Coronary artery (tissue), 2 donors: ENCODE results near the gene KDM2A.

Experiments used
- DNase-seq: peaks from one replicate; pipeline ENCODE4 v3.0.0-alpha.2; 2017; ENCODE audit warnings: low spot score
- H3K27ac ChIP-seq, 2 donors: fragments of 200-600 bp; sonication (generic); one replicate each; pipeline ENCODE4 v1.5.1; 2016 to 2019
- H3K4me3 ChIP-seq: fragments of 200-600 bp; sonication (generic); 2 replicates; pipeline ENCODE4 v1.5.1; 2016; ENCODE audit warnings: mild to moderate bottlenecking, moderate library complexity
- TF ChIP-seq, protein P1 (sequence below): fragments of 200-600 bp; sonication (generic); IDR thresholded peaks from one replicate; pipeline ENCODE4 v1.5.1; 2019; ENCODE audit warnings: antibody characterized with exemption

KDM2A gene

DNA sequence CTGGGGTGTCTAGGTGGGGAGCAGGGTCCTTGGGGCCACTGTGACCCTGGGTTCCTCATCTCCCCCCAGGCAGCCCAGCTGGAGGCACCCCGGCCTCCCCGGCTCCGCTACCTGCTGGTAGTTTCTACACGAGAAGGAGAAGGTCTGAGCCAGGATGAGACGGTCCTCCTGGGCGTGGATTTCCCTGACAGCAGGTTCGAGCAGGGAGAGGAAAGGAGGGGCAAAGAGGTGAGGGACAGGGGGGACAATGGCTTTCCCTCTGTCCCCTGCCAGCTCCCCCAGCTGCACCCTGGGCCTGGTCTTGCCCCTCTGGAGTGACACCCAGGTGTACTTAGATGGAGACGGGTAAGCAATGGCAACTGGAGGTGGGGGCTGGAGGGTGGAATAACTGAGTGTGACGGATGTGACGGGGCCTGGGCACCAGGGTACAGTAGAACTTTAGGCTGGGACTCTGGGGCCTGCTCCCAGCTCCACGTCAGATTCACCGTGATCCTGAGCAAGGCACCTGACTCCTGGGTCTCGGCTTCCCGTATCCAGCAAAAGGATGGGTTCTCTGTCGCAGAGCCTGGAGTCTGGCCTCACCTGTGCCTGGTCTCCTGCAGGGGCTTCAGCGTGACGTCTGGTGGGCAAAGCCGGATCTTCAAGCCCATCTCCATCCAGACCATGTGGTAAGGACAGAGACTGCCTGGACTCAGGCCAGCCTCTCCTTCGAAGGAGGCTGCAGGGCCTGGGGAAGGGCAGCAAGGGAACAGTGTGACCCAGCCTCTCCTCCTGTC lies 187.9 kb downstream of the KDM2A start:
- H3K27ac ChIP-seq, result no peak overlapping the region
- DNase-seq, result peak; percentile 71
- H3K4me3 ChIP-seq, result no peak overlapping the region
- TF ChIP-seq, protein P1, sequence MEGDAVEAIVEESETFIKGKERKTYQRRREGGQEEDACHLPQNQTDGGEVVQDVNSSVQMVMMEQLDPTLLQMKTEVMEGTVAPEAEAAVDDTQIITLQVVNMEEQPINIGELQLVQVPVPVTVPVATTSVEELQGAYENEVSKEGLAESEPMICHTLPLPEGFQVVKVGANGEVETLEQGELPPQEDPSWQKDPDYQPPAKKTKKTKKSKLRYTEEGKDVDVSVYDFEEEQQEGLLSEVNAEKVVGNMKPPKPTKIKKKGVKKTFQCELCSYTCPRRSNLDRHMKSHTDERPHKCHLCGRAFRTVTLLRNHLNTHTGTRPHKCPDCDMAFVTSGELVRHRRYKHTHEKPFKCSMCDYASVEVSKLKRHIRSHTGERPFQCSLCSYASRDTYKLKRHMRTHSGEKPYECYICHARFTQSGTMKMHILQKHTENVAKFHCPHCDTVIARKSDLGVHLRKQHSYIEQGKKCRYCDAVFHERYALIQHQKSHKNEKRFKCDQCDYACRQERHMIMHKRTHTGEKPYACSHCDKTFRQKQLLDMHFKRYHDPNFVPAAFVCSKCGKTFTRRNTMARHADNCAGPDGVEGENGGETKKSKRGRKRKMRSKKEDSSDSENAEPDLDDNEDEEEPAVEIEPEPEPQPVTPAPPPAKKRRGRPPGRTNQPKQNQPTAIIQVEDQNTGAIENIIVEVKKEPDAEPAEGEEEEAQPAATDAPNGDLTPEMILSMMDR, result no peak

DNA sequence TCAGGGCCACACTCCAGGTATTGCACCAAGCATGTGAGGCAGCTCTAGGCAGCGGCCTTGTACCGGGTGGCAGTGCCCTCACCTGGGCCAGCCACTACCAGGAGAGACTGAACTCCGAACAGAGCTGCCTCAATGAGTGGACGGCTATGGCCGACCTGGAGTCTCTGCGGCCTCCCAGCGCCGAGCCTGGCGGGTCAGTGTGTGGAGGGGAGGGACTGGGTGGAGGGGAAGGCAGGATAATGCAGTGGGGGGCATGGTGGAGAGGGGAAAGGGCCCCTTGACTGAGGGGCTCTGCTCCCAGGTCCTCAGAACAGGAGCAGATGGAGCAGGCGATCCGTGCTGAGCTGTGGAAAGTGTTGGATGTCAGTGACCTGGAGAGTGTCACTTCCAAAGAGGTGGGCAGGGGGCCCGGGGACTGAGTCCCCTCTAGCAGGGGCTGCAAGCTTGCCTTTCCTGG lies 188.5 kb downstream of the KDM2A start:
- DNase-seq, result no peak
- Histone ChIP-seq H3K27ac (no peak overlapping the region), H3K4me3 (no peak overlapping the region)
- TF ChIP-seq, protein P1, result no peak
